HepG2 (cell line): Measurements from ENCODE around the gene FITM1. TPM values are rescaled to one million over a fixed set of nuclear protein-coding genes. Genes with fewer than 3 reads are reported as not detected.

Experiments
- BRD4 ChIP-seq: sonication (generic); formaldehyde crosslinking; IDR thresholded peaks from 2 replicates; pipeline ENCODE4 v1.4.0; 2020; ENCODE audit warnings: missing genetic modification reagents
- DMTF1 ChIP-seq: sonication (generic); formaldehyde crosslinking; IDR thresholded peaks from 2 replicates; pipeline ENCODE4 v1.4.0; 2020; ENCODE audit warnings: mild to moderate bottlenecking, missing genetic modification reagents
- GPBP1L1 ChIP-seq: sonication (generic); formaldehyde crosslinking; IDR thresholded peaks from 2 replicates; pipeline ENCODE4 v1.5.0; 2020; ENCODE audit warnings: mild to moderate bottlenecking, missing genetic modification reagents
- HHEX ChIP-seq: IDR thresholded peaks from 2 replicates; pipeline ENCODE4 v1.6.1; 2016; ENCODE audit warnings: control low read depth
- HMGA1 ChIP-seq: sonication (generic); formaldehyde crosslinking; conservative IDR thresholded peaks from 2 replicates; pipeline ENCODE4 v1.4.0; 2020; ENCODE audit warnings: missing genetic modification reagents
- HOXD1 ChIP-seq: sonication (generic); formaldehyde crosslinking; IDR thresholded peaks from 2 replicates; pipeline ENCODE4 v1.5.0; 2020; ENCODE audit warnings: missing genetic modification reagents
- JUNB ChIP-seq: sonication (generic); formaldehyde crosslinking; IDR thresholded peaks from 2 replicates; pipeline ENCODE4 v1.8.0; 2022; ENCODE audit warnings: missing genetic modification reagents, mild to moderate bottlenecking, borderline replicate concordance
- KAT8 ChIP-seq: IDR thresholded peaks from 2 replicates; pipeline ENCODE4 v1.6.1; 2016; ENCODE audit warnings: missing genetic modification reagents, missing compliant biosample characterization
- KLF12 ChIP-seq: sonication (generic); formaldehyde crosslinking; IDR thresholded peaks from 2 replicates; pipeline ENCODE4 v1.4.0; 2020; ENCODE audit warnings: missing genetic modification reagents, borderline replicate concordance
- MED13 ChIP-seq: sonication (generic); formaldehyde crosslinking; IDR thresholded peaks from 2 replicates; pipeline ENCODE4 v1.5.0; 2020; ENCODE audit warnings: missing genetic modification reagents
- MTF1 ChIP-seq: sonication (generic); formaldehyde crosslinking; IDR thresholded peaks from 2 replicates; pipeline ENCODE4 v1.5.0; 2020; ENCODE audit warnings: missing genetic modification reagents
- NCOR1 ChIP-seq: fragments of 200-600 bp; sonication (generic); IDR thresholded peaks from 2 replicates; pipeline ENCODE4 v1.7.0; 2017; ENCODE audit warnings: antibody characterized with exemption, low read length, borderline replicate concordance
- PAX8 ChIP-seq: sonication (generic); formaldehyde crosslinking; IDR thresholded peaks from 2 replicates; pipeline ENCODE4 v1.8.0; 2022; ENCODE audit warnings: mild to moderate bottlenecking, missing genetic modification reagents, borderline replicate concordance
- RAD21 ChIP-seq: fragments of 450-650 bp; formaldehyde crosslinking; IDR thresholded peaks from 2 replicates; pipeline ENCODE4 v1.5.0; 2020; ENCODE audit warnings: mild to moderate bottlenecking
- RBM22 ChIP-seq: fragments of 200-400 bp; formaldehyde crosslinking; optimal IDR thresholded peaks from 2 replicates; pipeline ENCODE3; 2017; ENCODE audit warnings: mild to moderate bottlenecking, low read length, moderate library complexity
- SETDB1 ChIP-seq: sonication (generic); formaldehyde crosslinking; IDR thresholded peaks from 2 replicates; pipeline ENCODE4 v1.5.1; 2020; ENCODE audit warnings: missing genetic modification reagents, mild to moderate bottlenecking, borderline replicate concordance
- SMARCE1 ChIP-seq: fragments of 450-650 bp; IDR thresholded peaks from 2 replicates; pipeline ENCODE4 v1.6.1; 2017; ENCODE audit warnings: borderline replicate concordance
- TERF1 ChIP-seq: sonication (generic); formaldehyde crosslinking; IDR thresholded peaks from 2 replicates; pipeline ENCODE4 v1.8.0; 2022; ENCODE audit warnings: mild to moderate bottlenecking, missing genetic modification reagents, moderate library complexity
- TFAP4 ChIP-seq: sonication (generic); IDR thresholded peaks from 2 replicates; pipeline ENCODE4 v1.6.1; 2016; ENCODE audit warnings: low read depth, borderline replicate concordance
- TRIM24 ChIP-seq: sonication (generic); formaldehyde crosslinking; IDR thresholded peaks from 2 replicates; pipeline ENCODE4 v1.8.0; 2022; ENCODE audit warnings: mild to moderate bottlenecking, missing genetic modification reagents
- ZBTB7A ChIP-seq: sonication (generic); formaldehyde crosslinking; IDR thresholded peaks from 2 replicates; pipeline ENCODE4 v1.8.0; 2022; ENCODE audit warnings: mild to moderate bottlenecking, missing genetic modification reagents
- ZFP1 ChIP-seq: IDR thresholded peaks from 2 replicates; pipeline ENCODE4 v1.6.1; 2016
- ZNF230 ChIP-seq: sonication (generic); formaldehyde crosslinking; IDR thresholded peaks from 2 replicates; pipeline ENCODE4 v1.4.0; 2020; ENCODE audit warnings: mild to moderate bottlenecking, missing genetic modification reagents
- ZNF335 ChIP-seq: sonication (generic); formaldehyde crosslinking; IDR thresholded peaks from 2 replicates; pipeline ENCODE4 v1.4.0; 2020; ENCODE audit warnings: missing genetic modification reagents
- ZNF468 ChIP-seq: sonication (generic); formaldehyde crosslinking; IDR thresholded peaks from 2 replicates; pipeline ENCODE4 v1.8.0; 2022; ENCODE audit warnings: mild to moderate bottlenecking, moderate library complexity, missing genetic modification reagents
- ZNF629 ChIP-seq: sonication (generic); formaldehyde crosslinking; conservative IDR thresholded peaks from 2 replicates; pipeline ENCODE4 v1.5.0; 2020; ENCODE audit warnings: missing genetic modification reagents
- ZNF672 ChIP-seq: sonication (generic); formaldehyde crosslinking; IDR thresholded peaks from 2 replicates; pipeline ENCODE4 v1.8.1; 2022; ENCODE audit warnings: missing genetic modification reagents
- ZNF839 ChIP-seq: sonication (generic); formaldehyde crosslinking; IDR thresholded peaks from 2 replicates; pipeline ENCODE4 v1.4.0; 2020; ENCODE audit warnings: missing genetic modification reagents, mild to moderate bottlenecking, borderline replicate concordance
- ZZZ3 ChIP-seq: sonication (generic); formaldehyde crosslinking; IDR thresholded peaks from 2 replicates; pipeline ENCODE4 v1.4.0; 2020; ENCODE audit warnings: missing genetic modification reagents, mild to moderate bottlenecking, borderline replicate concordance
- polyA plus RNA-seq, 8 experiments: library from polyadenylated mRNA; depleted of rRNA in 3 of 8; stranded (reverse) in 7 of 8; unstranded in 1 of 8; fragments of >200 nt; fragmentation: Illumina TruSeq in 4 of 8; extraction: Trizol in 4 of 8; gene quantifications; 2 replicates each; pipeline versions ENCODE4 v1.2.1 to v1.2.3, GENCODE V29; 2011 to 2016; ENCODE audit warnings: low read depth in 4 of 8, missing spikeins in 1 of 8, mixed read lengths in 1 of 8; ENCODE audit not compliant: insufficient read depth in 1 of 8
- total RNA-seq, 5 experiments: library from RNA; depleted of rRNA; stranded (reverse); fragments of >200 nt; fragmentation: Illumina TruSeq; extraction: Trizol; gene quantifications; 2 replicates each; pipeline ENCODE4 v1.2.3, GENCODE V29; 2016; ENCODE audit warnings: low read depth in 1 of 5

The FITM1 gene
- total and polyA plus RNA-seq, 2 of the 13 experiments (the other 11 are each of a cell fraction or from before 2014, with no cell fraction given): 2.7 to 5.8 TPM

GRCh38 chr14:24106672-24107271 lies 23.7 kb upstream of the FITM1 start (continued):
- TF ChIP-seq ZFP1 (no peak), ZNF468 (CRISPR knock-in tag) (no peak), NCOR1 (0 out of 2 replicates have a peak, but pooled peaks have one; percentile 2), RAD21 (no peak), HMGA1 (CRISPR knock-in tag) (no peak), ZZZ3 (no peak), DMTF1 (no peak), KAT8 (CRISPR knock-in tag) (no peak), ZNF230 (CRISPR knock-in tag) (no peak), GPBP1L1 (no peak), ZBTB7A (CRISPR knock-in tag) (no peak), ZNF672 (no peak), KLF12 (CRISPR knock-in tag) (no peak), ZNF335 (no peak), SETDB1 (CRISPR knock-in tag) (no peak), ZNF629 (CRISPR knock-in tag) (peak; percentile 84), BRD4 (CRISPR knock-in tag) (no peak), SMARCE1 (no peak), JUNB (CRISPR knock-in tag) (no peak), PAX8 (CRISPR knock-in tag) (no peak), MED13 (CRISPR knock-in tag) (no peak), TRIM24 (no peak), HHEX (CRISPR knock-in tag) (no peak), TERF1 (no peak), ZNF839 (no peak), RBM22 (peak; percentile 43), TFAP4 (no peak), MTF1 (CRISPR knock-in tag) (no peak), HOXD1 (CRISPR knock-in tag) (no peak)
